ENCODE data around the gene RAI1.

DNA sequence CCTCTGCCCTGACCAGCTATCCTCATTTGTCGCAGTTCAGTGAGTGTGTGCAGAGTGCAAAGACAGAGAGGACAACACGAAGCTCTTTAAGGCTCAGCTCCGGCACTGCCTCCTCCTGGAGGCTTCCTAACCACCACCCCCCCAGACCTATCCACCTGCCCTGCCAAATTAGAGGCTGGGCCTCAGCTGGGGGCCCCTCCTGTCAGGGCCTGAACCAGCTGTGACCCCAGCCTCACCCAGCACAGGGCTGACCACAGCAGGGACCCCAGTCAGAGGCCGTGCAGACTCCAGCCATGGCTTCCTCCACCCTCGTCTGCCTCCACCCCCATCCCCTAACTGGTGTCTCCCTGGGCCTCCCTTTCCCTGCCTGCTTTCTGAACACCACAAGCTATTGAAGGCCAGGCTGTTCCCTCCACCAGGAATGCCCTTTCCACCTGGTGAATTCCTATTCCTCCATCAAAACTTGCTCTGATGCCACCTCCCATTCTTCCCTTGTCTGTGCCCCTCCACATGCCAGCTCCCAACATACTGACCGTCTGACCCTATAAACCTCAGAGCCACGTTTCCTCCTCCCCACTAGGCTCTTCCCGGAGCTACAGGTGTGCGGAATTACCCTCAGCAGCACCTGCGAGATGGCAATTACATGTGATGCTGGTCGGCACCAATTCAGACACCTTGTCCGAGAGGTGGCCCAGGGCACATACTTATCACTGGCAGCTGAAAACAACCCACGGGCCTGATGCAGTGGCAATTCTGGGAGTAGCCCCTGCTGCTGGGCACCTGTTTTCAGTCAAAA is 146.8 kb downstream of the RAI1 start:
- TF ChIP-seq RCOR1 (conservative IDR thresholded peaks at IDR 0.05; ENCODE audit: low read depth, low read length), result no peak
- TF ChIP-seq HDAC2 (IDR thresholded peaks at IDR 0.05), result no peak
- TF ChIP-seq, protein P1, sequence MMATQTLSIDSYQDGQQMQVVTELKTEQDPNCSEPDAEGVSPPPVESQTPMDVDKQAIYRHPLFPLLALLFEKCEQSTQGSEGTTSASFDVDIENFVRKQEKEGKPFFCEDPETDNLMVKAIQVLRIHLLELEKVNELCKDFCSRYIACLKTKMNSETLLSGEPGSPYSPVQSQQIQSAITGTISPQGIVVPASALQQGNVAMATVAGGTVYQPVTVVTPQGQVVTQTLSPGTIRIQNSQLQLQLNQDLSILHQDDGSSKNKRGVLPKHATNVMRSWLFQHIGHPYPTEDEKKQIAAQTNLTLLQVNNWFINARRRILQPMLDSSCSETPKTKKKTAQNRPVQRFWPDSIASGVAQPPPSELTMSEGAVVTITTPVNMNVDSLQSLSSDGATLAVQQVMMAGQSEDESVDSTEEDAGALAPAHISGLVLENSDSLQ (IDR thresholded peaks at IDR 0.05), result no peak
- no peak for TF ChIP-seq EZH2 (IDR thresholded peaks at IDR 0.05; ENCODE audit: borderline replicate concordance, control insufficient read depth, low read depth, low read length)
- TF ChIP-seq, protein P2, sequence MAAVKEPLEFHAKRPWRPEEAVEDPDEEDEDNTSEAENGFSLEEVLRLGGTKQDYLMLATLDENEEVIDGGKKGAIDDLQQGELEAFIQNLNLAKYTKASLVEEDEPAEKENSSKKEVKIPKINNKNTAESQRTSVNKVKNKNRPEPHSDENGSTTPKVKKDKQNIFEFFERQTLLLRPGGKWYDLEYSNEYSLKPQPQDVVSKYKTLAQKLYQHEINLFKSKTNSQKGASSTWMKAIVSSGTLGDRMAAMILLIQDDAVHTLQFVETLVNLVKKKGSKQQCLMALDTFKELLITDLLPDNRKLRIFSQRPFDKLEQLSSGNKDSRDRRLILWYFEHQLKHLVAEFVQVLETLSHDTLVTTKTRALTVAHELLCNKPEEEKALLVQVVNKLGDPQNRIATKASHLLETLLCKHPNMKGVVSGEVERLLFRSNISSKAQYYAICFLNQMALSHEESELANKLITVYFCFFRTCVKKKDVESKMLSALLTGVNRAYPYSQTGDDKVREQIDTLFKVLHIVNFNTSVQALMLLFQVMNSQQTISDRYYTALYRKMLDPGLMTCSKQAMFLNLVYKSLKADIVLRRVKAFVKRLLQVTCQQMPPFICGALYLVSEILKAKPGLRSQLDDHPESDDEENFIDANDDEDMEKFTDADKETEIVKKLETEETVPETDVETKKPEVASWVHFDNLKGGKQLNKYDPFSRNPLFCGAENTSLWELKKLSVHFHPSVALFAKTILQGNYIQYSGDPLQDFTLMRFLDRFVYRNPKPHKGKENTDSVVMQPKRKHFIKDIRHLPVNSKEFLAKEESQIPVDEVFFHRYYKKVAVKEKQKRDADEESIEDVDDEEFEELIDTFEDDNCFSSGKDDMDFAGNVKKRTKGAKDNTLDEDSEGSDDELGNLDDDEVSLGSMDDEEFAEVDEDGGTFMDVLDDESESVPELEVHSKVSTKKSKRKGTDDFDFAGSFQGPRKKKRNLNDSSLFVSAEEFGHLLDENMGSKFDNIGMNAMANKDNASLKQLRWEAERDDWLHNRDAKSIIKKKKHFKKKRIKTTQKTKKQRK (IDR thresholded peaks at IDR 0.05; ENCODE audit: low read depth, low read length), result no peak
- TF ChIP-seq STAT1 (conservative IDR thresholded peaks at IDR 0.05), result no peak
- TF ChIP-seq ZNF274 (IDR thresholded peaks at IDR 0.05; ENCODE audit: insufficient read depth, insufficient read length), result no peak
- TF ChIP-seq, protein P3, sequence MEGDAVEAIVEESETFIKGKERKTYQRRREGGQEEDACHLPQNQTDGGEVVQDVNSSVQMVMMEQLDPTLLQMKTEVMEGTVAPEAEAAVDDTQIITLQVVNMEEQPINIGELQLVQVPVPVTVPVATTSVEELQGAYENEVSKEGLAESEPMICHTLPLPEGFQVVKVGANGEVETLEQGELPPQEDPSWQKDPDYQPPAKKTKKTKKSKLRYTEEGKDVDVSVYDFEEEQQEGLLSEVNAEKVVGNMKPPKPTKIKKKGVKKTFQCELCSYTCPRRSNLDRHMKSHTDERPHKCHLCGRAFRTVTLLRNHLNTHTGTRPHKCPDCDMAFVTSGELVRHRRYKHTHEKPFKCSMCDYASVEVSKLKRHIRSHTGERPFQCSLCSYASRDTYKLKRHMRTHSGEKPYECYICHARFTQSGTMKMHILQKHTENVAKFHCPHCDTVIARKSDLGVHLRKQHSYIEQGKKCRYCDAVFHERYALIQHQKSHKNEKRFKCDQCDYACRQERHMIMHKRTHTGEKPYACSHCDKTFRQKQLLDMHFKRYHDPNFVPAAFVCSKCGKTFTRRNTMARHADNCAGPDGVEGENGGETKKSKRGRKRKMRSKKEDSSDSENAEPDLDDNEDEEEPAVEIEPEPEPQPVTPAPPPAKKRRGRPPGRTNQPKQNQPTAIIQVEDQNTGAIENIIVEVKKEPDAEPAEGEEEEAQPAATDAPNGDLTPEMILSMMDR (IDR thresholded peaks at IDR 0.05 in 2 of 3, conservative IDR thresholded peaks at IDR 0.05 in 1 of 3; ENCODE audit: control insufficient read depth in 2 of 3, extremely low read depth in 1 of 3, insufficient read depth in 1 of 3, low read depth in 3 of 3, low read length in 3 of 3), result no peak
- TF ChIP-seq EGR1 (IDR thresholded peaks at IDR 0.05; ENCODE audit: borderline replicate concordance in 1 of 2, low read depth in 2 of 2, low read length in 2 of 2), result no peak
- no peak for TF ChIP-seq POLR2A (IDR thresholded peaks at IDR 0.05; ENCODE audit: low read depth, low read length)
- TF ChIP-seq HDAC6 (IDR thresholded peaks at IDR 0.05; ENCODE audit: unreplicated experiment), result no peak
